ENCODE results near the gene ARL3.

- TF ChIP-seq CTCF (IDR thresholded peaks at IDR 0.05) (no peak), POLR2A (IDR thresholded peaks at IDR 0.05) (no peak)
These were observed 6.1 kb upstream of the ARL3 start for GRCh38 chr10:102720337-102720736.

Data from Peyer's patch (tissue), 4 donors.